Liver (tissue), 9 donors: ENCODE data around the gene HSPB2. TPM values are rescaled to one million over a fixed set of nuclear protein-coding genes. Genes with fewer than 3 reads are reported as not detected.

Experiments
- DNase-seq: peaks from one replicate; pipeline ENCODE4 v3.0.0-alpha.2; 2017; ENCODE audit warnings: low spot score
- H3K27ac ChIP-seq, 2 donors: one replicate each; pipeline ENCODE4 v1.7.0; 2013; ENCODE audit warnings: inconsistent platforms in 2 of 2, low read length in 2 of 2, control low read depth in 1 of 2, low read depth in 1 of 2, mild to moderate bottlenecking in 1 of 2
- H3K27me3 ChIP-seq, 4 donors: one replicate each; pipeline versions ENCODE4 v1.6.1 to v1.7.0; 2013; ENCODE audit warnings: low read length in 3 of 4, inconsistent platforms in 1 of 4, mild to moderate bottlenecking in 1 of 4, moderate library complexity in 1 of 4; ENCODE audit not compliant: control insufficient read depth in 4 of 4, insufficient read depth in 4 of 4
- H3K36me3 ChIP-seq, 4 donors: one replicate each; pipeline versions ENCODE4 v1.6.1 to v1.7.0; 2013; ENCODE audit warnings: low read length in 3 of 4, mild to moderate bottlenecking in 3 of 4, low read depth in 1 of 4, moderate library complexity in 1 of 4; ENCODE audit not compliant: control insufficient read depth in 4 of 4, insufficient read depth in 3 of 4
- H3K4me1 ChIP-seq, 4 donors: one replicate each; pipeline versions ENCODE4 v1.6.1 to v1.7.0; 2013; ENCODE audit warnings: low read length in 3 of 4, mild to moderate bottlenecking in 3 of 4, moderate library complexity in 1 of 4; ENCODE audit not compliant: control insufficient read depth in 4 of 4, insufficient read depth in 4 of 4
- H3K4me3 ChIP-seq, 3 donors: one replicate each; pipeline versions ENCODE4 v1.6.1 to v1.7.0; 2013; ENCODE audit warnings: low read length in 3 of 3, control low read depth in 1 of 3, low read depth in 1 of 3, mild to moderate bottlenecking in 1 of 3
- H3K9ac ChIP-seq, 2 donors: one replicate each; pipeline ENCODE4 v1.7.0; 2013; ENCODE audit warnings: low read length in 2 of 2, mild to moderate bottlenecking in 2 of 2, moderate library complexity in 2 of 2, control low read depth in 1 of 2, low read depth in 1 of 2
- H3K9me3 ChIP-seq, 4 donors: one replicate each; pipeline versions ENCODE4 v1.6.1 to v1.7.0; 2013; ENCODE audit warnings: low read length in 3 of 4; ENCODE audit not compliant: control insufficient read depth in 4 of 4
- ATF3 ChIP-seq: IDR thresholded peaks from 2 replicates; pipeline ENCODE4 v1.6.1; 2016; ENCODE audit warnings: antibody characterized with exemption
- CTCF ChIP-seq: fragments of 150-350 bp; IDR thresholded peaks from 2 replicates; pipeline ENCODE4 v1.5.1; 2017; ENCODE audit warnings: improper control_type of control experiment, low read depth, low read length; ENCODE audit not compliant: missing input control
- EGR1 ChIP-seq, 2 donors: IDR thresholded peaks; 2 replicates each; pipeline ENCODE4 v1.6.1; 2016 to 2018; ENCODE audit warnings: antibody characterized with exemption in 2 of 2, low read depth in 2 of 2
- GABPA ChIP-seq, 2 donors: IDR thresholded peaks in 1 of 2; conservative IDR thresholded peaks in 1 of 2; 2 replicates each; pipeline ENCODE4 v1.6.1; 2016; ENCODE audit warnings: antibody characterized with exemption in 2 of 2, mild to moderate bottlenecking in 1 of 2, moderate library complexity in 1 of 2
- HNF4A ChIP-seq, 2 donors: conservative IDR thresholded peaks; 2 replicates each; pipeline ENCODE4 v1.6.1; 2016; ENCODE audit warnings: antibody characterized with exemption in 2 of 2, mild to moderate bottlenecking in 2 of 2
- NR2F2 ChIP-seq: IDR thresholded peaks from 2 replicates; pipeline ENCODE4 v1.6.1; 2016; ENCODE audit warnings: antibody characterized with exemption
- REST ChIP-seq: IDR thresholded peaks from 2 replicates; pipeline ENCODE4 v1.6.1; 2016; ENCODE audit warnings: antibody characterized with exemption, mild to moderate bottlenecking
- SP1 ChIP-seq: IDR thresholded peaks from 2 replicates; pipeline ENCODE4 v1.6.1; 2018; ENCODE audit warnings: antibody characterized with exemption, mild to moderate bottlenecking
- YY1 ChIP-seq: IDR thresholded peaks from 2 replicates; pipeline ENCODE4 v1.6.1; 2016; ENCODE audit warnings: antibody characterized with exemption, mild to moderate bottlenecking
- ZBTB33 ChIP-seq: IDR thresholded peaks from 2 replicates; pipeline ENCODE4 v1.6.1; 2016; ENCODE audit warnings: antibody characterized with exemption
- WGBS: extraction: QIAGEN DNeasy Blood & Tissue Kit; methylation state at CpG from one replicate; pipeline ENCODE4 v1.1.7; 2013; 5-methylcytosine and 5-hydroxymethylcytosine counted together
- polyA plus RNA-seq, 2 donors: library from polyadenylated mRNA; stranded (reverse) in 1 of 2; unstranded in 1 of 2; fragments of 200-250 nt in 1 of 2; fragments of >200 nt in 1 of 2; fragmentation: Nextera tagmentation in 1 of 2; extraction: Ambion mirVana in 1 of 2; gene quantifications; one replicate each; pipeline versions ENCODE4 v1.2.1 to v1.2.3, GENCODE V29; 2013 to 2015
- total RNA-seq, 2 donors: library from RNA; depleted of rRNA; stranded (reverse); fragments of >200 nt; gene quantifications; one replicate each; pipeline ENCODE4 v1.2.3, GENCODE V29; 2014
- donor health status: healthy.
- donor health status: healthy.
- donor health status: healthy.
- donor health status: healthy.
- donor health status: healthy.

HSPB2 gene
- total and polyA plus RNA-seq, 4 donors: 0.14 to 0.85 (median 0.61) TPM; not detected in 1

- H3K27ac ChIP-seq: peak overlapping the region; percentile 59 to 95
Measured at GRCh38 chr11:111871693-111872161, 40.8 kb upstream of the HSPB2 start.

GRCh38 chr11:111878385-111878848 is 34.1 kb upstream of the HSPB2 start:
- Histone ChIP-seq H3K27me3 (no peaks in the 10 kb centered on the region), H3K9ac (peak overlapping the region; percentile 34 to 78), H3K36me3 (peaks cover 0 to 9% (median 1%) of the 10 kb centered on the region in 4 donors), H3K4me3 (peak overlapping the region; percentile 53 to 77 (median 74)), H3K4me1 (peaks cover 0 to 7% (median 3%) of the 10 kb centered on the region in 4 donors), H3K27ac (peak overlapping the region; percentile 80 to 82), H3K9me3 (no peaks in the 10 kb centered on the region)
- no peak for DNase-seq
- WGBS: under 1% methylated on average over 13 of the region's 13 CpGs
- TF ChIP-seq NR2F2 (no peak), CTCF (no peak), ZBTB33 (no peak), SP1 (no peak), YY1 (no peak)

More at GRCh38 chr11:111871693-111872161, 40.8 kb upstream of the HSPB2 start:
- 57% methylated on average over 5 of the region's 5 CpGs for WGBS
- H3K4me1 ChIP-seq: peaks cover 0 to 17% (median 13%) of the 10 kb centered on the region in 4 donors
- H3K4me3 ChIP-seq: peak overlapping the region; percentile 80 to 94 (median 84)
- DNase-seq: no peak
- H3K9ac ChIP-seq: peak overlapping the region; percentile 61 to 84
- H3K36me3 ChIP-seq: peaks cover 5 to 17% (median 7%) of the 10 kb centered on the region in 4 donors
- no peaks in the 10 kb centered on the region for H3K27me3 ChIP-seq
- H3K9me3 ChIP-seq: no peaks in the 10 kb centered on the region
- TF ChIP-seq REST (peak; percentile 4), SP1 (no peak), ZBTB33 (no peak), NR2F2 (no peak), HNF4A (conservative IDR thresholded peaks at IDR 0.05) (no peak), YY1 (peak; percentile 49), GABPA (IDR thresholded peaks at IDR 0.05 in 1 of 2, conservative IDR thresholded peaks at IDR 0.05 in 1 of 2) (no peak), ATF3 (no peak), EGR1 (IDR thresholded peaks at IDR 0.05; ENCODE audit: low read depth in 2 of 2) (peak in 1 of 2 donors; percentile 7)
